ENCODE data around the gene DYSF.
"Not testable (repeated sequence)": the region's sequence is repeated elsewhere in the genome, so short reads cannot be mapped to it uniquely, and the experiment has no call there.

The DYSF gene

DNA sequence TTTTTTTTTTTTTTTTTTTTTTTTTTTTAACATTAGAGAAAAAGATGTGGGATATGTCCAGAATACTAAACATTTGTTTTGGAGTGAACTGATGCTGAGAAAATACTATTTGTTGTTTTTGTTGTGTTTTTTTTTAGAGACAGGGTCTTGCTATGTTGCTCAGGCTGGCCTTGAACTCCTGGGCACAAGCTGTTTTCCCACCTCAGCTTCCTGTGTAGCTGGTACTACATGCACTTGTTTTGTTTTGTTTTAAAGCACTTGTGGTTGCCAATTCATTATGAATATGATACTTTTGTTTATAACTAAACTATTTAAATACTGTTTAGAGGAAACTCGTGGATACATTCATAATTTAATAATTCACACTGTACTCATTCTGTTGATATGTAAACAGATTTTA lies 33.4 kb upstream of the DYSF start:
- POLR2A ChIA-PET: no interaction called here
- CTCF ChIA-PET: interaction anchor here (1.1 kb wide), 1 partner anchor 41 kb away, joined by 3 read pairs; no protein-coding TSS in a partner anchor
- DNase-seq (ENCODE audit: extremely low spot score): no peak

DNA sequence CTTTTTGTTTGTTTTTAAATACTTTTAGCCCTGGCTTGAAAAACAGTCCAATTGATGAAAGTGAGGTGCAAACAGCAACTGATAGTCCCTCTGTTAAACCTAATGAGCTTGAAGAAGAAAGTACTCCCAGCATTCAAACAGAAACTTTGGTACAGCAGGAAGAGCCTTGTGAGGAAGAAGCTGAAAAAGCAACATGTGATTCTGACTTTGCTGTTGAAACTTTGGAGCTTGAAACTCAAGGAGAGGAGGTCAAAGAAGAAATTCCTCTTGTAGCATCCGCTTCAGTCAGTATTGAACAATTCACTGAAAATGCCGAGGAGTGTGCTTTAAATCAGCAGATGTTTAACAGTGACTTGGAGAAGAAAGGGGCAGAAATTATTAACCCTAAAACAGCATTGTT lies 30.6 kb upstream of the DYSF start:
- TF ChIP-seq ZNF384 (IDR thresholded peaks at IDR 0.05): no peak
- no peak for TF ChIP-seq FOXK2 (IDR thresholded peaks at IDR 0.05)
- TF ChIP-seq, protein P1, sequence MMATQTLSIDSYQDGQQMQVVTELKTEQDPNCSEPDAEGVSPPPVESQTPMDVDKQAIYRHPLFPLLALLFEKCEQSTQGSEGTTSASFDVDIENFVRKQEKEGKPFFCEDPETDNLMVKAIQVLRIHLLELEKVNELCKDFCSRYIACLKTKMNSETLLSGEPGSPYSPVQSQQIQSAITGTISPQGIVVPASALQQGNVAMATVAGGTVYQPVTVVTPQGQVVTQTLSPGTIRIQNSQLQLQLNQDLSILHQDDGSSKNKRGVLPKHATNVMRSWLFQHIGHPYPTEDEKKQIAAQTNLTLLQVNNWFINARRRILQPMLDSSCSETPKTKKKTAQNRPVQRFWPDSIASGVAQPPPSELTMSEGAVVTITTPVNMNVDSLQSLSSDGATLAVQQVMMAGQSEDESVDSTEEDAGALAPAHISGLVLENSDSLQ (IDR thresholded peaks at IDR 0.05): no peak
- no peak for TF ChIP-seq SUZ12 (IDR thresholded peaks at IDR 0.05)
- no peak for TF ChIP-seq ELF4 (IDR thresholded peaks at IDR 0.05)
- ChIA-PET POLR2A (no interaction called here), CTCF (no interaction called here)
- no peak for DNase-seq (ENCODE audit: extremely low spot score)

More for the DNA sequence above, 33.4 kb upstream of the DYSF start:
- TF ChIP-seq, protein P1 (IDR thresholded peaks at IDR 0.05): no peak
- no peak for TF ChIP-seq FOXA1 (IDR thresholded peaks at IDR 0.05)
- no peak for TF ChIP-seq ELF4 (IDR thresholded peaks at IDR 0.05)
- no peak for TF ChIP-seq FOXK2 (IDR thresholded peaks at IDR 0.05)
- TF ChIP-seq CTBP1 (IDR thresholded peaks at IDR 0.05; ENCODE audit: borderline replicate concordance): no peak
- no peak for TF ChIP-seq NFRKB (IDR thresholded peaks at IDR 0.05)
- no peak for TF ChIP-seq SUZ12 (IDR thresholded peaks at IDR 0.05)
- no peak for TF ChIP-seq ARNT (IDR thresholded peaks at IDR 0.05)
- TF ChIP-seq L3MBTL2 (conservative IDR thresholded peaks at IDR 0.05): no peak
- TF ChIP-seq TARDBP (IDR thresholded peaks at IDR 0.05): no peak
- no peak for TF ChIP-seq FOXM1 (IDR thresholded peaks at IDR 0.05; ENCODE audit: borderline replicate concordance)
- no peak for TF ChIP-seq LEF1 (IDR thresholded peaks at IDR 0.05; ENCODE audit: borderline replicate concordance)

DNA sequence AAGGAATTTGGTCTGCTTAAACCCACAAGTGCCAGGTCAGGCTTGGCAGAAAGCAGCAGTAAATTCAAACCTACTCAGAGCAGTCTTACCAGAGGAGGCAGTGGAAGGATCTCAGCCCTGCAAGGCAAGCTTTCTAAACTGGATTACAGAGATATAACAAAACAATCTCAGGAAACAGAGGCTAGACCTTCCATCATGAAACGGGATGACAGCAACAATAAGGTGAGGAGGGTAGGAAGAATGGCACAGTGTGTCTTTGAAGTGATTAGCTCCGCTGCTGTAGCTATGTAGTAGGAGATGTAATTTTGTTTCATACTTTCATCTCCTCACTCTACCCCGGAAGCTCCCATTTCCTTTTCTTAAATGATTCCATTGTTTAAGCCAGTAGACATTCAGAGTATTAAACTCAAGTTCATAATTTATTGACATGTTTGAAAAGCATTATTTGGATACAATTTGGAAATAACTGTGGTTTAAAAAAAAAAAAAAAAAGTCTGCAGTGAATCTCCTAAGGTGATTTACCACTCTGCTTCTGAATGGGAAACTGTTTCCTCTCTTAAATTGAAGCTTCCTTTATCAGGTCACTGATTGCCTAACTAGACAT lies 29.4 kb upstream of the DYSF start:
- CTCF ChIA-PET: no interaction called here
- DNase-seq (ENCODE audit: extremely low spot score): no peak
- POLR2A ChIA-PET: no interaction called here
- no peak for TF ChIP-seq FOXA1 (IDR thresholded peaks at IDR 0.05)
- no peak for TF ChIP-seq ARNT (IDR thresholded peaks at IDR 0.05)
- TF ChIP-seq, protein P1 (IDR thresholded peaks at IDR 0.05): no peak
- TF ChIP-seq CTBP1 (IDR thresholded peaks at IDR 0.05; ENCODE audit: borderline replicate concordance): no peak
- TF ChIP-seq ZNF384 (IDR thresholded peaks at IDR 0.05): no peak
- TF ChIP-seq FOXM1 (IDR thresholded peaks at IDR 0.05; ENCODE audit: borderline replicate concordance): no peak
- no peak for TF ChIP-seq SUZ12 (IDR thresholded peaks at IDR 0.05)
- no peak for TF ChIP-seq SP1 (IDR thresholded peaks at IDR 0.05)

DNA sequence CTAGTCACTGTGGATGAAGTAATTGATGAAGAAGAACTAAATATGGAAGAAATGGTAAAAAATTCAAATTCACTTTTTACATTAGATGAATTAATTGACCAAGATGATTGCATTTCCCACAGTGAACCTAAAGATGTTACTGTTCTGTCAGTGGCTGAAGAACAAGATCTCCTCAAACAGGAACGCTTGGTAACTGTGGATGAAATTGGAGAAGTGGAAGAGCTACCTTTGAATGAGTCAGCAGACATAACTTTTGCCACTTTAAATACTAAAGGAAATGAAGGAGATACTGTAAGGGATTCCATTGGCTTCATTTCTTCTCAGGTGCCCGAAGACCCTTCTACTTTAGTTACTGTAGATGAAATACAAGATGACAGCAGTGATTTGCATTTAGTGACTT lies 26.6 kb upstream of the DYSF start:
- ChIA-PET CTCF (interaction anchor here (0.6 kb wide), 1 partner anchor 87 kb away, joined by 7 read pairs; no protein-coding TSS in a partner anchor), POLR2A (no interaction called here)
- DNase-seq (ENCODE audit: extremely low spot score): no peak
- TF ChIP-seq, protein P1 (IDR thresholded peaks at IDR 0.05): no peak
- no peak for TF ChIP-seq BHLHE40 (IDR thresholded peaks at IDR 0.05; ENCODE audit: borderline replicate concordance)
- no peak for TF ChIP-seq L3MBTL2 (conservative IDR thresholded peaks at IDR 0.05)
- no peak for TF ChIP-seq FOXK2 (IDR thresholded peaks at IDR 0.05)
- TF ChIP-seq ZNF384 (IDR thresholded peaks at IDR 0.05): no peak
- TF ChIP-seq SP1 (IDR thresholded peaks at IDR 0.05): no peak

DNA sequence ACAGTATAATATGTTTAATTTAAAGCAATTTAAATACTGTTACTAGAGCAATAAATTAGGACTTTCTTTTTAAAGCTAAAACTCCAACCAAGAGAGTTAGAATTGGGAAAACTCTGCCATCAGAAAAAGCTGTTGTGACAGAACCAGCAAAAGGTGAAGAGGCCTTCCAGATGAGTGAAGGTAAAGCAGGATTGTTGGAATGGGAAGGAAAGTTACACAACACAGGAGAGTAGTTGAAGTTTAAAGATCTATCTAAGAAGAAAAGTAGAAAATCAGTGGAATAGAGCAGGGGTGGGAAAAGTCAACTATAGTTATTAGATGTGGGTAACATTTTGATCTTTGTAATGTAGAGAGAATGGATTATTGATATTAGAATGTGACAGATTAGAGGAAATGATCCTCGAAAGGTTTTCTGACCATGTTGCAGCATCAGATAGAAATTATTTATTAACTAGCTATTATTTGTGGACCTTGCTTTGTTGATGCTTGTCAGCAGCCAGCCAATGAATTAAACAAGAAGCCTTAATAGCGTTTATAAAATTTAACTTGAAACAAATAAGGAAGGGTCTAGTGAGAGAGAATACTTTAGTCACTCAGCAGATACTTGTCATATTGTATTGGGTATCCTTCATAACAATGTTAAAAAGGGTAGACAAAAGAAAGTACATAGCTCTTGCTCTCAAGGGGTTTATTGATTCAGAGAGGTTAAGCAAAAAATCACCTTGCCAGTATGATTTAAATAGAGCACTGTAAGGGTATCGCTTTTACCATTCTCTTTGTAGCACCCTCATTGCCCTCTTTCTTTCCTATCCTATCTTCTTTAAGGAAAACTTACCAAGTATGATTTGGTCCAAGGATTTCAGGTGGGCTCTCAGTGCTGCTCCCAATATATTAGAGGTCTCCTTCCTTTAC lies 24.6 kb upstream of the DYSF start:
- ChIA-PET CTCF (no interaction called here), POLR2A (no interaction called here)
- TF ChIP-seq ARNT (IDR thresholded peaks at IDR 0.05): no peak
- no peak for TF ChIP-seq CTBP1 (IDR thresholded peaks at IDR 0.05; ENCODE audit: borderline replicate concordance)
- TF ChIP-seq SP1 (IDR thresholded peaks at IDR 0.05): no peak
- TF ChIP-seq ELF4 (IDR thresholded peaks at IDR 0.05): no peak
- TF ChIP-seq FOXK2 (IDR thresholded peaks at IDR 0.05): no peak
- no peak for TF ChIP-seq FOXA1 (IDR thresholded peaks at IDR 0.05)
- no peak for TF ChIP-seq NFRKB (IDR thresholded peaks at IDR 0.05)
- no peak for TF ChIP-seq HDGF (IDR thresholded peaks at IDR 0.05; ENCODE audit: borderline replicate concordance)
- no peak for TF ChIP-seq TARDBP (IDR thresholded peaks at IDR 0.05)
- DNase-seq (ENCODE audit: extremely low spot score): no peak

DNA sequence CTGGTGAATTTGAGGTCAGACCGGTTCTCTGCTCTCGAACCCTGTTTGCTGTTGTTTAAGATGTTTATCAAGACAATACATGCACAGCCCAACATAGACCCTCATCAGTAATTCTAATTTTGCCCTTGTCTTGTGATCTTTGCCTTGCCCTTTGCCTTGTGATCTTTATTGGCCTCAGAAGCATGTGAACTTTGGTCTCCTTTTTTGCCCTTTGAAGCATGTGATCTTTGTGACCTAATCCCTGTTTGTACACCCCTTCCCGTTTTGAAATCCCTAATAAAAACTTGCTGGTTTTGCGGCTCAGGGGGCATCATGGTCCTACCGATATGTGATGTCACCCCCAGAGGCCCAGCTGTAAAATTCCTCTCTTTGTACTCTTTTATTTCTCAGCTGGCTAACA lies 8.2 kb upstream of the DYSF start:
- POLR2A ChIA-PET; DNase-seq (ENCODE audit: extremely low spot score); CTCF ChIA-PET: not testable (repeated sequence)
